Pancreas (tissue), 10 donors: ENCODE data around the gene DOK5. TPM values are rescaled to one million over a fixed set of nuclear protein-coding genes. Genes with fewer than 3 reads are reported as not detected.

ENCODE experiments used
- ATAC-seq, 4 donors: fragments of 200-7000 bp; cut with Tn5 transposase; one replicate each; pipeline versions ENCODE4 v1.8.0 to v1.9.1; 2020; ENCODE audit warnings: mild to moderate bottlenecking in 4 of 4, moderate library complexity in 4 of 4
- DNase-seq, 6 donors: peaks; one replicate each; pipeline ENCODE4 v3.0.0-alpha.2; 2020
- FAIRE-seq: peaks from 2 replicates; lab custom pipeline; 2012; peaks lifted over from hg19 to GRCh38; lab: Jason Lieb, UNC
- H3K27ac ChIP-seq, 4 donors: fragments of 200-600 bp; sonication (generic); 1 replicate in 3 of 4; 2 replicates in 1 of 4; pipeline versions ENCODE4 v1.5.0 to v1.8.0; 2020
- H3K27me3 ChIP-seq, 4 donors: fragments of 200-600 bp; one replicate each; pipeline ENCODE4 v1.8.0; 2021
- H3K36me3 ChIP-seq, 3 donors: fragments of 200-600 bp; sonication (generic) in 1 of 3; one replicate each; pipeline versions ENCODE4 v1.5.0 to v1.8.0; 2020 to 2021
- H3K4me1 ChIP-seq, 3 donors: fragments of 200-600 bp; one replicate each; pipeline ENCODE4 v1.8.0; 2021
- H3K4me3 ChIP-seq, 4 donors: fragments of 200-600 bp; sonication (generic) in 2 of 4; one replicate each; pipeline versions ENCODE4 v1.5.0 to v1.8.0; 2020 to 2021
- H3K9me3 ChIP-seq, 4 donors: fragments of 200-600 bp; one replicate each; pipeline ENCODE4 v1.8.0; 2021
- CTCF ChIP-seq, 4 donors: fragments of 200-600 bp; sonication (generic) in 3 of 4; IDR thresholded peaks; one replicate each; pipeline versions ENCODE4 v1.5.0 to v1.8.0; 2021; ENCODE audit warnings: antibody characterized with exemption in 4 of 4
- WGBS, 2 donors: extraction: QIAGEN DNeasy Blood & Tissue Kit; methylation state at CpG; one replicate each; pipeline ENCODE4 v1.1.7; 2013; 5-methylcytosine and 5-hydroxymethylcytosine counted together
- intact Hi-C, 3 donors: fragments of 100-400 bp; cut with DNase I; formaldehyde crosslinking; loops; one replicate each; pipeline versions ENCODE4 v1.11.1 to v1.14.2; 2022
- polyA plus RNA-seq, 2 donors: library from polyadenylated mRNA; stranded (reverse); fragments of 200-250 nt; gene quantifications; one replicate each; pipeline ENCODE4 v1.2.3, GENCODE V29; 2013
- total RNA-seq, 6 donors: library from RNA; stranded (reverse); fragmentation: NEBNext Ultra II Directional in 4 of 6; extraction: Animal tissue kit (Norgen Biotek cat#: 25700) in 4 of 6; gene quantifications; one replicate each; pipeline versions ENCODE4 v1.2.1 to v1.2.4, GENCODE V29; 2021 to 2023
- donor health status: healthy with polysubstance abuse.
- donor health status: DM: no; HTN: no; CAD: no; lungs with moderate emphysema.
- donor health status: DM: no; HTN: no; CAD: no.
- donor health status: control.
- donor health status: control.
- donor health status: Bipolar disorder and iron deficiency.
- donor health status: DM: yes; HTN: yes; CAD: no.
- donor health status: DM: no; HTN: no; CAD: no.
- donor health status: DM: no; HTN: no; CAD: no.
- donor health status: DM: yes; HTN: yes; CAD: no.

The DOK5 gene
- total and polyA plus RNA-seq, 8 donors, result 0.24 to 1.2 (median 0.51) TPM

DNA sequence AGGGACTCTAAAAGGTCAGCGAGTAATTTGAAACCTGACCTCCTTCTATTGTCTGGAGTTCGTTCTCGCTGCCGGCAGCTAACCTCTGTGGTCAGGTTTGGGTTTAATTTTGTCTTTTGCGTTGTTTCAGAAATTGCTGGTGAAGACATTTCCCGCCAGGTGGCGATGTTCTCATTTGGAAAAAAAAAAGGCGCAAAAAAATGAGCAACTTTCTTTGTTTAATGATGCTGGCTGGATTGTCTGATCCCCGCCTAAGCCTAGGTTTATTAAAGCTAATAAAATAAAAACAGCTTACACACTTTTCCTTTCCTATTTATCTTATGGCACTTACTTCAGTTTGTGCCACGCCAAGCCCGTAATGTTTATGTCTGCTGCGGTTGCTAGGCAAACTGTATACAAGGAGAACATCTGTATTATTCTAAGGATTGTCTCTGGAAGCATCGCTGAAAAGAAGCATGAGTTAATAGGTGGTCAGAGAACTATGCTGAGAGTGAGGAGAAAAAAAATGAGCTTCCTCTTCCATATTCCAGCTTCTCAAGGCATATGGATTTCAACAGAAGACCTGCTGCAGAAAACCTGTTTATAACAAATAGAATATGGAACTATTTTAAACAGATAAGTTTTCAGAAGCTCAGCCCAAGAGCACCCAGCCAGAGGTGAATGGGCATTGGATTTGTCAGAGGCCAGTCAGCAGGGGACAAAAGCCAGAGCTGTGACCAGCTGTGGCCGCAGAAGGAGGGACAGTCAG is 205.7 kb downstream of the DOK5 start:
- 22 to 25% methylated on average over 14 of the region's 14 CpGs for whole genome bisulfite sequencing, 2 donors
- no peak overlapping the region for H3K27ac ChIP-seq
- TF ChIP-seq CTCF (IDR thresholded peaks at IDR 0.05), result peak; percentile 25 to 64 (median 54)
- H3K9me3 ChIP-seq, result no peaks in the 10 kb centered on the region
- peak in 4 of 6 donors; percentile 20 to 57 (median 36) for DNase-seq
- FAIRE-seq, result no peak
- no peaks in the 10 kb centered on the region for H3K4me1 ChIP-seq
- no peaks in the 10 kb centered on the region for H3K36me3 ChIP-seq
- intact Hi-C loops, result loop anchor here in 1 of 3 donors (5.0 kb wide), 1 partner anchor 46 kb away; no protein-coding TSS in a partner anchor
- ATAC-seq, result peak; percentile 66 to 79 (median 72)
- H3K4me3 ChIP-seq, result no peak overlapping the region
- H3K27me3 ChIP-seq, result no peaks in the 10 kb centered on the region

- 64 to 67% methylated on average over 6 of the region's 6 CpGs for WGBS, 2 donors
- no peaks in the 10 kb centered on the region for H3K27me3 ChIP-seq
- intact Hi-C loops, result loop anchor here in 1 of 3 donors (5.0 kb wide), 1 partner anchor 45 kb away; no protein-coding TSS in a partner anchor
- ATAC-seq, result peak in 2 of 4 donors; percentile 33 to 39
- H3K4me3 ChIP-seq, result no peak overlapping the region
- DNase-seq, result no peak
- no peak overlapping the region for H3K27ac ChIP-seq
- no peaks in the 10 kb centered on the region for H3K36me3 ChIP-seq
- no peak for TF ChIP-seq CTCF (IDR thresholded peaks at IDR 0.05)
- no peaks in the 10 kb centered on the region for H3K4me1 ChIP-seq
- FAIRE-seq, result no peak
- no peaks in the 10 kb centered on the region for H3K9me3 ChIP-seq
Observed at GRCh38 chr20:54681869-54682268, 206.5 kb downstream of the DOK5 start.

DNA sequence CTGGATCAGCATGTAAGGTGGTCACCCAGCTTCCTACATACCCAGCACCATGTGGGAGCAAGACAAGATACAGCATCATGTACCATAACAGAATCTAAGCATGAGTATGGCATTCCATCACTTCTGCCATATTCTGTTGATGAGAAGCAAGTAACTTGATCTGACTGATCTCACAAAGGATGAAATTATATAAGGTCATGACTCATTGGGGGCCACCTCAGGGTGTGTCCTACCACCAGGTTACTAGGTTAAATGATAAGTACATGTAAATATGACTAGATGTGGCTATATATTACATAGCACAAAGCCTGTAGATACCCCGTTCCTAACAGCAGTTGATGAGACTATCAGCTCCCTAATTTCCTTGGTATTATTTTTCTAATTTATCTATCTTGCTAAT is 213.1 kb downstream of the DOK5 start:
- Histone ChIP-seq H3K27me3 (no peaks in the 10 kb centered on the region), H3K9me3 (no peaks in the 10 kb centered on the region), H3K4me3 (no peak overlapping the region), H3K27ac (no peak overlapping the region), H3K36me3 (no peaks in the 10 kb centered on the region), H3K4me1 (peaks cover 6 to 9% (median 8%) of the 10 kb centered on the region in 3 donors)
- no peak for ATAC-seq
- no peak for DNase-seq
- FAIRE-seq, result no peak
- TF ChIP-seq CTCF (IDR thresholded peaks at IDR 0.05), result no peak
- 80 to 88% methylated on average over 1 of the region's 1 CpG for WGBS, 2 donors
- intact Hi-C loops, result no loop called here

DNA sequence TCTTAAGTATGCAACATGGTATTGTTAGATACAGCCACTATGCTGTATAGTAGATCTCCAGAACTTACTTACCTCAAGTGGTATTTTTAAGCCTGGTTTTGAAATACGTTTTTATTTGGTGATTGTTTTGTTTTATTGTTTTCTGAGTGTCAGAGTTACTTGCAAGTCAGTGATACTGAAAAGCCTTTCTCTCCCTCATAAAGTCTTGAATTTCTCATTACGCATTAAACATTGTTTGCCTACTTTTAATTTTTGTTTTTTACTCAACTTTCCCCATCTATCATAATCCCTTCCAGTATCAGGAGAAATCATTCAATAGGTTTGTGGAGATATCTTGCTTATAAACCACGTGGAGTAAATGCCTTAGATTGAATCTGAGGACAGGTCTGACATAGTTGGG is 214.9 kb downstream of the DOK5 start:
- H3K27me3 ChIP-seq, result no peaks in the 10 kb centered on the region
- no peaks in the 10 kb centered on the region for H3K9me3 ChIP-seq
- H3K36me3 ChIP-seq, result no peaks in the 10 kb centered on the region
- DNase-seq, result no peak
- H3K4me1 ChIP-seq, result peaks cover 8 to 11% (median 9%) of the 10 kb centered on the region in 3 donors
- 76 to 78% methylated on average over 3 of the region's 3 CpGs for WGBS, 2 donors
- H3K4me3 ChIP-seq, result no peak overlapping the region
- intact Hi-C loops, result no loop called here
- FAIRE-seq, result no peak
- TF ChIP-seq CTCF (IDR thresholded peaks at IDR 0.05), result no peak
- ATAC-seq, result no peak
- no peak overlapping the region for H3K27ac ChIP-seq

DNA sequence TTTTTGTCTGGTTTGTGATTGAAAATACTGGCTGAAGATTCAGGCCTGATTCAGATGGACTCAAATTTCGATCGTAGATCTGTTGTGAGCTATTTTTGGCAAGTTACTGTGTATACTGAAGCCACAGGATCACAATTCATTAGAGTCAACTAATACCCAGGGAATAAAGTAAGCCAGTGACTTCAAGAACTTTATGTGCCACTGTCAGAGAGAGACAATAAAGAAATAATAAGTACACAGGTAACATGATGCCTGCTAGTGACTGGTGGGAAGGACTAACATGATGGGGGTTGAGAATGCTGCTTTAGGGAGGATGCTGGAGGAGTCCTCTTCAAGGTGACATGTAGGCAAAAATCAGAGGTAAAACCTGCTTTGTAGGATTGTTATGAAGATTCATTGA is 215.9 kb downstream of the DOK5 start:
- H3K4me1 ChIP-seq, result peaks cover 8 to 11% (median 9%) of the 10 kb centered on the region in 3 donors
- no peak overlapping the region for H3K27ac ChIP-seq
- WGBS, 2 donors, result 41% methylated on average over 2 of the region's 2 CpGs
- FAIRE-seq, result no peak
- H3K4me3 ChIP-seq, result no peak overlapping the region
- intact Hi-C loops, result no loop called here
- DNase-seq, result no peak
- no peaks in the 10 kb centered on the region for H3K36me3 ChIP-seq
- H3K9me3 ChIP-seq, result no peaks in the 10 kb centered on the region
- H3K27me3 ChIP-seq, result no peaks in the 10 kb centered on the region
- ATAC-seq, result no peak
- TF ChIP-seq CTCF (IDR thresholded peaks at IDR 0.05), result no peak
